HepG2 (cell line): ENCODE results near the gene CPEB2. TPM values are rescaled to one million over a fixed set of nuclear protein-coding genes. Genes with fewer than 3 reads are reported as not detected.
A peak's percentile ranks its signal among the peaks of the same experiment; 100 is the strongest.

Experiments used
- DZIP1 ChIP-seq: sonication (generic); formaldehyde crosslinking; IDR thresholded peaks from 2 replicates; pipeline ENCODE4 v1.5.0; 2020; ENCODE audit warnings: mild to moderate bottlenecking, missing genetic modification reagents
- HIC2 ChIP-seq: sonication (generic); formaldehyde crosslinking; IDR thresholded peaks from 2 replicates; pipeline ENCODE4 v1.9.0; 2022; ENCODE audit warnings: low read depth, missing genetic modification reagents
- KLF15 ChIP-seq: sonication (generic); formaldehyde crosslinking; IDR thresholded peaks from 2 replicates; pipeline ENCODE4 v1.8.1; 2023; ENCODE audit warnings: borderline replicate concordance, mild to moderate bottlenecking, inconsistent platforms, missing genetic modification reagents, mixed read lengths
- NR2F2 ChIP-seq: IDR thresholded peaks from 2 replicates; pipeline ENCODE4 v1.6.1; 2012; ENCODE audit warnings: low read depth, inconsistent platforms, borderline replicate concordance
- SALL1 ChIP-seq: sonication (generic); formaldehyde crosslinking; IDR thresholded peaks from 2 replicates; pipeline ENCODE4 v1.8.0; 2022; ENCODE audit warnings: mild to moderate bottlenecking, missing genetic modification reagents
- SOX6 ChIP-seq, 2 experiments: fragments of 450-650 bp in 1 of 2; sonication (generic) in 1 of 2; formaldehyde crosslinking in 1 of 2; IDR thresholded peaks; 2 replicates each; pipeline versions ENCODE4 v1.4.0 to v1.6.1; 2017 to 2020; ENCODE audit warnings: antibody characterized with exemption in 1 of 2, mild to moderate bottlenecking in 1 of 2, missing genetic modification reagents in 1 of 2
- polyA plus RNA-seq, 8 experiments: library from polyadenylated mRNA; depleted of rRNA in 3 of 8; stranded (reverse) in 7 of 8; unstranded in 1 of 8; fragments of >200 nt; fragmentation: Illumina TruSeq in 4 of 8; extraction: Trizol in 4 of 8; gene quantifications; 2 replicates each; pipeline versions ENCODE4 v1.2.1 to v1.2.3, GENCODE V29; 2011 to 2016; ENCODE audit warnings: low read depth in 4 of 8, missing spikeins in 1 of 8, mixed read lengths in 1 of 8; ENCODE audit not compliant: insufficient read depth in 1 of 8
- total RNA-seq, 5 experiments: library from RNA; depleted of rRNA; stranded (reverse); fragments of >200 nt; fragmentation: Illumina TruSeq; extraction: Trizol; gene quantifications; 2 replicates each; pipeline ENCODE4 v1.2.3, GENCODE V29; 2016; ENCODE audit warnings: low read depth in 1 of 5

CPEB2 gene
- total and polyA plus RNA-seq, 2 of the 13 experiments (the other 11 are each of a cell fraction or from before 2014, with no cell fraction given) = 2.0 to 2.5 TPM

- TF ChIP-seq HIC2 (CRISPR knock-in tag) (0 out of 2 replicates have a peak, but pooled peaks have one; percentile 21), SALL1 (CRISPR knock-in tag) (peak; percentile 49), KLF15 (CRISPR knock-in tag) (no peak), SOX6 (IDR thresholded peaks at IDR 0.05) (no peak), SOX6 (CRISPR knock-in tag; IDR thresholded peaks at IDR 0.05) (peak; percentile 37; the same call in 1 of the 2 replicates), DZIP1 (no peak), NR2F2 (no peak)
These were observed 116.0 kb downstream of the CPEB2 start (continued) for GRCh38 chr4:15118292-15118691.
